Suprapubic skin (tissue), 4 donors: ENCODE results near the gene PLD3.

ENCODE experiments used
- CTCF ChIP-seq, 2 donors: fragments of 200-600 bp in 1 of 2; fragments of 450-650 bp in 1 of 2; sonication (generic) in 1 of 2; IDR thresholded peaks; one replicate each; pipeline ENCODE4 v1.5.1; 2016 to 2019; ENCODE audit warnings: antibody characterized with exemption in 2 of 2, mild to moderate bottlenecking in 1 of 2, moderate library complexity in 1 of 2
- POLR2A ChIP-seq, 2 donors: fragments of 450-650 bp; IDR thresholded peaks; one replicate each; pipeline ENCODE4 v1.6.1; 2017; ENCODE audit warnings: antibody characterized with exemption in 2 of 2, mild to moderate bottlenecking in 2 of 2, moderate library complexity in 2 of 2
- POLR2AphosphoS5 ChIP-seq, 3 donors: sonication (generic); formaldehyde crosslinking; IDR thresholded peaks; one replicate each; pipeline ENCODE4 v1.6.1; 2017; ENCODE audit warnings: antibody characterized with exemption in 3 of 3

GRCh38 chr19:40410030-40410389 is 61.5 kb downstream of the PLD3 start:
- TF ChIP-seq CTCF (IDR thresholded peaks at IDR 0.05) (no peak), POLR2A (IDR thresholded peaks at IDR 0.05) (no peak), POLR2AphosphoS5 (IDR thresholded peaks at IDR 0.05) (no peak)
